ENCODE results near the gene CCDC7. TPM values are rescaled to one million over a fixed set of nuclear protein-coding genes. Genes with fewer than 3 reads are reported as not detected.

CCDC7 gene
- total and polyA plus RNA-seq, 10 of the 15 experiments (the other 5 are each of a cell fraction or from before 2014, with no cell fraction given) = 1.8 to 5.6 (median 3.4) TPM

DNA sequence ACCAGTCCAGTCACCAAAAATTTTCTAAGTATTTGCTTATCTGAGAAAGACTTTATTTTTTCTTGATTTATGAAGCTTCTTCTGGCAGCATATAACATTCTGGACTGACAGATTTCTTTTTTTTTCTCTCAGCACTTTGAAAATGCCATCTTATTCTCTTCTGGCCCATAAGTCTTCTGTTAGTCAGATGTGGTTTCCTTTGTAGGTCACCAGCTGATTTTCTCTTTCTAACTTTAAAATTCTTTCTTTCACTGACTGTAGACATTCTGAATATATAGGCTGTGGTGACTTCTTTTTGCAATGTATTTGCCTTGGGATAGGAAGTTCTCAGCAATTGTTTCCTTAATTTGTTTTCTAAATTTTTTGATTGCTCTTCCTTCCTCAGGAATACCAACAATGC, 172.5 kb downstream of the CCDC7 start:
- no TSS peak for BruUV-seq (replicated peaks)
- H3K79me2 ChIP-seq (ENCODE audit: control insufficient read depth, insufficient read depth, low read length) = no peaks in the 10 kb centered on the region
- RAD21 ChIA-PET (ENCODE audit: unreplicated experiment) = no interaction called here
- no peaks in the 10 kb centered on the region for H3K4me1 ChIP-seq (ENCODE audit: control insufficient read depth, insufficient read depth, low read length)
- no peaks in the 10 kb centered on the region for H3K9me3 ChIP-seq (replicated peaks; ENCODE audit: control insufficient read depth, insufficient read depth, low read length)
- CTCF ChIA-PET = interaction anchor here (1.2 kb wide), 1 partner anchor 17 kb away, joined by 3 read pairs; no protein-coding TSS in a partner anchor
- SMC1A ChIA-PET (ENCODE audit: uncharacterized antibody, unreplicated experiment) = no interaction called here
- POLR2A ChIA-PET = no interaction called here
- ATAC-seq (no peak), DNase-seq (ENCODE audit: low read depth, low spot score) (no peak), FAIRE-seq (no peak)
- no peak overlapping the region for H3K4me3 ChIP-seq
- no peak overlapping the region for H3K27ac ChIP-seq (ENCODE audit: control insufficient read depth, insufficient read depth)
- no peaks in the 10 kb centered on the region for H3K36me3 ChIP-seq (ENCODE audit: control insufficient read depth in 2 of 2, insufficient read depth in 2 of 2, low read length in 1 of 2)
- no peak for TF ChIP-seq IRF4 (IDR thresholded peaks at IDR 0.05; ENCODE audit: low read depth, low read length)
- no peak for TF ChIP-seq FOXK2 (IDR thresholded peaks at IDR 0.05)
- no peak for TF ChIP-seq MTA2 (IDR thresholded peaks at IDR 0.05; ENCODE audit: low read depth)
- TF ChIP-seq NFXL1 (IDR thresholded peaks at IDR 0.05; ENCODE audit: borderline replicate concordance) = no peak
- TF ChIP-seq CBFB (IDR thresholded peaks at IDR 0.05; ENCODE audit: low read depth) = no peak
- no peak for TF ChIP-seq ZZZ3 (IDR thresholded peaks at IDR 0.05; ENCODE audit: control insufficient read depth, insufficient read length, low read depth)
- no peak for TF ChIP-seq EGR1 (IDR thresholded peaks at IDR 0.05; ENCODE audit: borderline replicate concordance in 1 of 2, low read depth in 2 of 2, low read length in 2 of 2)
- TF ChIP-seq, protein P1, sequence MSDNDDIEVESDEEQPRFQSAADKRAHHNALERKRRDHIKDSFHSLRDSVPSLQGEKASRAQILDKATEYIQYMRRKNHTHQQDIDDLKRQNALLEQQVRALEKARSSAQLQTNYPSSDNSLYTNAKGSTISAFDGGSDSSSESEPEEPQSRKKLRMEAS (IDR thresholded peaks at IDR 0.05; ENCODE audit: low read depth, low read length) = no peak
- TF ChIP-seq SUPT20H (IDR thresholded peaks at IDR 0.05; ENCODE audit: borderline replicate concordance, control insufficient read depth, low read depth, low read length) = no peak
- H3K27me3 ChIP-seq (replicated peaks in 1 of 2; ENCODE audit: control insufficient read depth in 2 of 2, insufficient read depth in 2 of 2, low read length in 1 of 2) = no peaks in the 10 kb centered on the region
- no peak overlapping the region for H2AFZ ChIP-seq (ENCODE audit: control insufficient read depth, low read depth, low read length)
- intact Hi-C loops (cut with micrococcal nuclease; ENCODE audit: unreplicated experiment) = no loop called here
- in situ Hi-C loops (cut with MboI) = no loop called here
- H3K9ac ChIP-seq (ENCODE audit: control insufficient read depth, insufficient read depth, low read length) = no peak overlapping the region
- no peaks in the 10 kb centered on the region for H4K20me1 ChIP-seq (ENCODE audit: control insufficient read depth, insufficient read depth)
- no peak overlapping the region for H3K4me2 ChIP-seq (ENCODE audit: control insufficient read depth, insufficient read depth)

- BruUV-seq (replicated peaks) = no TSS peak
- in situ Hi-C loops (cut with MboI) (no loop called here), intact Hi-C loops (cut with micrococcal nuclease; ENCODE audit: unreplicated experiment) (no loop called here)
- no peak for DNase-seq (ENCODE audit: low read depth, low spot score)
- Histone ChIP-seq H3K36me3 (ENCODE audit: control insufficient read depth in 2 of 2, insufficient read depth in 2 of 2, low read length in 1 of 2) (no peaks in the 10 kb centered on the region), H3K4me1 (ENCODE audit: control insufficient read depth, insufficient read depth, low read length) (no peaks in the 10 kb centered on the region), H3K79me2 (ENCODE audit: control insufficient read depth, insufficient read depth, low read length) (no peaks in the 10 kb centered on the region), H3K9ac (ENCODE audit: control insufficient read depth, insufficient read depth, low read length) (no peak overlapping the region), H3K4me3 (no peak overlapping the region), H3K4me2 (ENCODE audit: control insufficient read depth, insufficient read depth) (no peak overlapping the region), H3K27me3 (replicated peaks in 1 of 2; ENCODE audit: control insufficient read depth in 2 of 2, insufficient read depth in 2 of 2, low read length in 1 of 2) (no peaks in the 10 kb centered on the region), H3K27ac (ENCODE audit: control insufficient read depth, insufficient read depth) (no peak overlapping the region), H2AFZ (ENCODE audit: control insufficient read depth, low read depth, low read length) (no peak overlapping the region), H4K20me1 (ENCODE audit: control insufficient read depth, insufficient read depth) (no peaks in the 10 kb centered on the region), H3K9me3 (replicated peaks; ENCODE audit: control insufficient read depth, insufficient read depth, low read length) (no peaks in the 10 kb centered on the region)
- WGBS (ENCODE audit: insufficient coverage, insufficient replicate concordance, low lambda C conversion rate, missing lambda C conversion rate) = 0% methylated on average over 1 of the region's 1 CpG
- CTCF ChIA-PET = no interaction called here
- ATAC-seq = no peak
- SMC1A ChIA-PET (ENCODE audit: uncharacterized antibody, unreplicated experiment) = no interaction called here
- RAD21 ChIA-PET (ENCODE audit: unreplicated experiment) = no interaction called here
- POLR2A ChIA-PET = no interaction called here
- no peak for FAIRE-seq
- no peak for TF ChIP-seq SUZ12 (IDR thresholded peaks at IDR 0.05; ENCODE audit: unreplicated experiment)
- TF ChIP-seq, protein P2, sequence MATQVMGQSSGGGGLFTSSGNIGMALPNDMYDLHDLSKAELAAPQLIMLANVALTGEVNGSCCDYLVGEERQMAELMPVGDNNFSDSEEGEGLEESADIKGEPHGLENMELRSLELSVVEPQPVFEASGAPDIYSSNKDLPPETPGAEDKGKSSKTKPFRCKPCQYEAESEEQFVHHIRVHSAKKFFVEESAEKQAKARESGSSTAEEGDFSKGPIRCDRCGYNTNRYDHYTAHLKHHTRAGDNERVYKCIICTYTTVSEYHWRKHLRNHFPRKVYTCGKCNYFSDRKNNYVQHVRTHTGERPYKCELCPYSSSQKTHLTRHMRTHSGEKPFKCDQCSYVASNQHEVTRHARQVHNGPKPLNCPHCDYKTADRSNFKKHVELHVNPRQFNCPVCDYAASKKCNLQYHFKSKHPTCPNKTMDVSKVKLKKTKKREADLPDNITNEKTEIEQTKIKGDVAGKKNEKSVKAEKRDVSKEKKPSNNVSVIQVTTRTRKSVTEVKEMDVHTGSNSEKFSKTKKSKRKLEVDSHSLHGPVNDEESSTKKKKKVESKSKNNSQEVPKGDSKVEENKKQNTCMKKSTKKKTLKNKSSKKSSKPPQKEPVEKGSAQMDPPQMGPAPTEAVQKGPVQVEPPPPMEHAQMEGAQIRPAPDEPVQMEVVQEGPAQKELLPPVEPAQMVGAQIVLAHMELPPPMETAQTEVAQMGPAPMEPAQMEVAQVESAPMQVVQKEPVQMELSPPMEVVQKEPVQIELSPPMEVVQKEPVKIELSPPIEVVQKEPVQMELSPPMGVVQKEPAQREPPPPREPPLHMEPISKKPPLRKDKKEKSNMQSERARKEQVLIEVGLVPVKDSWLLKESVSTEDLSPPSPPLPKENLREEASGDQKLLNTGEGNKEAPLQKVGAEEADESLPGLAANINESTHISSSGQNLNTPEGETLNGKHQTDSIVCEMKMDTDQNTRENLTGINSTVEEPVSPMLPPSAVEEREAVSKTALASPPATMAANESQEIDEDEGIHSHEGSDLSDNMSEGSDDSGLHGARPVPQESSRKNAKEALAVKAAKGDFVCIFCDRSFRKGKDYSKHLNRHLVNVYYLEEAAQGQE (IDR thresholded peaks at IDR 0.05; ENCODE audit: low read depth, low read length) = no peak
- TF ChIP-seq ZBED1 (IDR thresholded peaks at IDR 0.05; ENCODE audit: borderline replicate concordance) = no peak
- no peak for TF ChIP-seq MYC (IDR thresholded peaks at IDR 0.05; ENCODE audit: insufficient read depth, insufficient read length, insufficient replicate concordance, low read length, severe bottlenecking)
- no peak for TF ChIP-seq ZNF622 (IDR thresholded peaks at IDR 0.05)
- TF ChIP-seq NR2C1 (IDR thresholded peaks at IDR 0.05) = no peak
- no peak for TF ChIP-seq STAT1 (conservative IDR thresholded peaks at IDR 0.05)
Observed at GRCh38 chr10:32621969-32622368, 176.0 kb downstream of the CCDC7 start.
